Brain microvascular endothelial cell (primary cell): ENCODE results near the gene CELF2.

Experiments
- DNase-seq: peaks from one replicate; pipeline ENCODE4 v3.0.0-alpha.2; 2020
- H3K27ac ChIP-seq: fragments of 250-450 bp; sonication (Bioruptor Pico); 2 replicates; pipeline ENCODE4 v1.5.1; 2020; ENCODE audit warnings: mild to moderate bottlenecking, moderate library complexity
- H3K27me3 ChIP-seq: fragments of 250-450 bp; sonication (Bioruptor Pico); replicated peaks from 2 replicates; pipeline ENCODE4 v1.5.1; 2020; ENCODE audit warnings: mild to moderate bottlenecking
- H3K36me3 ChIP-seq: fragments of 250-450 bp; sonication (Bioruptor Pico); replicated peaks from 2 replicates; pipeline ENCODE4 v1.5.1; 2020; ENCODE audit warnings: mild to moderate bottlenecking
- H3K4me3 ChIP-seq: 2 replicates; pipeline ENCODE4 v1.5.1; 2011; ENCODE audit warnings: low read depth, mild to moderate bottlenecking, control low read depth, low read length, moderate library complexity
- in situ Hi-C: cut with HindIII; loops from 2 replicates; pipeline ENCODE4 v1.10.0; 2017; ENCODE audit warnings: low sequenced_read_pairs, low pct_ligation_motif_present
- TF ChIP-seq, protein P1 (sequence below): IDR thresholded peaks from 2 replicates; pipeline ENCODE4 v1.5.1; 2011; ENCODE audit warnings: low read depth, mild to moderate bottlenecking, moderate library complexity, low read length, control low read depth, inconsistent platforms; ENCODE audit errors: missing control alignments

Gene CELF2

DNA sequence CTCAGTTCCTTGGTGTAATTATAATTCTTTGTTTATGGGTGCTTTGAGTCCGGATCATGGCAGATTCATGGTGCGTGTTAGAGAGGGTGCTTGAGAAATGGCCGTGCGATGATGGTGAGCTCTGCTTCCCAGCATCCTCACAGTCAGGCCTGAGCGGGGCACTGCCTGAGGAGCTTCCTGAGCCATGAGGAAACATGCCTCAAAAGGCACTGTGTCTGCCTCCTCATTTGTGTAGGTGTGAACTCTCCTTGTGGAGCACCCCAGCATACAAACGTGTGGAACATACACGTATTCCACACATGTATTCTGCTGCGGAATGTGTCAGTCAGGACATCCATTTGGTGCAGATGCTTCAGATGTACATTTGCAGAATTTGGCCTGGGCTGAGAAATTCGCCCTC, 205.4 kb downstream of the CELF2 start:
- TF ChIP-seq, protein P1, sequence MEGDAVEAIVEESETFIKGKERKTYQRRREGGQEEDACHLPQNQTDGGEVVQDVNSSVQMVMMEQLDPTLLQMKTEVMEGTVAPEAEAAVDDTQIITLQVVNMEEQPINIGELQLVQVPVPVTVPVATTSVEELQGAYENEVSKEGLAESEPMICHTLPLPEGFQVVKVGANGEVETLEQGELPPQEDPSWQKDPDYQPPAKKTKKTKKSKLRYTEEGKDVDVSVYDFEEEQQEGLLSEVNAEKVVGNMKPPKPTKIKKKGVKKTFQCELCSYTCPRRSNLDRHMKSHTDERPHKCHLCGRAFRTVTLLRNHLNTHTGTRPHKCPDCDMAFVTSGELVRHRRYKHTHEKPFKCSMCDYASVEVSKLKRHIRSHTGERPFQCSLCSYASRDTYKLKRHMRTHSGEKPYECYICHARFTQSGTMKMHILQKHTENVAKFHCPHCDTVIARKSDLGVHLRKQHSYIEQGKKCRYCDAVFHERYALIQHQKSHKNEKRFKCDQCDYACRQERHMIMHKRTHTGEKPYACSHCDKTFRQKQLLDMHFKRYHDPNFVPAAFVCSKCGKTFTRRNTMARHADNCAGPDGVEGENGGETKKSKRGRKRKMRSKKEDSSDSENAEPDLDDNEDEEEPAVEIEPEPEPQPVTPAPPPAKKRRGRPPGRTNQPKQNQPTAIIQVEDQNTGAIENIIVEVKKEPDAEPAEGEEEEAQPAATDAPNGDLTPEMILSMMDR = no peak
- H3K27me3 ChIP-seq = no peaks in the 10 kb centered on the region
- DNase-seq = no peak
- in situ Hi-C loops = no loop called here
- H3K4me3 ChIP-seq = no peak overlapping the region
- no peaks in the 10 kb centered on the region for H3K36me3 ChIP-seq
- no peak overlapping the region for H3K27ac ChIP-seq

DNA sequence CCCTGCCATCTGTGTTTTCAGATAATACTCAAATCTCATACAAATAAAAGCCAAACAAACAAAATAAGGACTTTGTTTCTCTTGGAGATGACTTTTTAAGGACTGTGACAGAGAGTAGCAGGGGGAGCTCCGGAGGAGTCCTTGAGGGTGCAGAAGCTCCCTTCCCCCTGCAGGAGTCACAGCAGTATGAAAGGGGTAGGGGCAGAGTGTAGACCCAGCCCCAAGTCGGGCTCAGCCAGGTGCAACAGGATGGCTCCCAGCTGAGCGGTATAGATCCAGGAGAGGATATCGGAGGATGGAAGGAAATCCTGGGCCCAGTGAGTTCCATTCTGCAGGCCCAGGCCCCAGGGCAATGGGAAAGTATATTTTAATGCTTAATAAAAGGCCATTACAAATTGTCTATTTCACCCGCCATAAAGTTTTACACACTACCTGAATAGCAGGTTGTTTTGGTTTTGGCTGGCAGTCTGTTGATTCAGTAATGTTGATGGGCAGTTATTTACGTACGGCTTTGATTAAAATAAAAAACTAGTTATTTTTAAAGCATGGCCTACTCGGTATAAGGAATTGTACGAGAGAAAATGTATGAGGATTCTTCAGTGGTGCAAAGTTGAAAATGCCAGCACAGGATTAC, 206.0 kb downstream of the CELF2 start:
- Histone ChIP-seq H3K4me3 (no peak overlapping the region), H3K27me3 (no peaks in the 10 kb centered on the region), H3K27ac (no peak overlapping the region), H3K36me3 (no peaks in the 10 kb centered on the region)
- TF ChIP-seq, protein P1 = no peak
- in situ Hi-C loops = no loop called here
- DNase-seq = no peak

DNA sequence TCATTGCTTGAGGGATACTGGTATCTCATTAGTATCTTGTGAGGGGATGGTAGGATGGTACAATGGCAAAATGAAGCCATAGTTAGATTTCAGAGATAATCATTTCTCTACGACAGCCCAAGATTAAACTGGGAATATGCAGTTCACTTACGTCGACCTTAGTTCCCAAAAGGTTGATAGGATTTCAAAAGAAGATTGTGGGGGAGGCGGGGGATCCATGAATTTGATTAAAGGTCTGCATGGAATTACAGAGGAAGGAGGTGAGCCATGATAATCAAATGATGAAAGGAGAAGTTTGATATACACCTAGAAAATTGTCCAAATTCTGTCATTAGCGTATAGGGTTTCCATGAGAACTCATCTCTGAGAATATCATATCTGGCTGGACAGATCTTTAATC, 206.6 kb downstream of the CELF2 start:
- Histone ChIP-seq H3K4me3 (no peak overlapping the region), H3K27ac (no peak overlapping the region), H3K36me3 (no peaks in the 10 kb centered on the region), H3K27me3 (no peaks in the 10 kb centered on the region)
- TF ChIP-seq, protein P1 = no peak
- no peak for DNase-seq
- in situ Hi-C loops = no loop called here

DNA sequence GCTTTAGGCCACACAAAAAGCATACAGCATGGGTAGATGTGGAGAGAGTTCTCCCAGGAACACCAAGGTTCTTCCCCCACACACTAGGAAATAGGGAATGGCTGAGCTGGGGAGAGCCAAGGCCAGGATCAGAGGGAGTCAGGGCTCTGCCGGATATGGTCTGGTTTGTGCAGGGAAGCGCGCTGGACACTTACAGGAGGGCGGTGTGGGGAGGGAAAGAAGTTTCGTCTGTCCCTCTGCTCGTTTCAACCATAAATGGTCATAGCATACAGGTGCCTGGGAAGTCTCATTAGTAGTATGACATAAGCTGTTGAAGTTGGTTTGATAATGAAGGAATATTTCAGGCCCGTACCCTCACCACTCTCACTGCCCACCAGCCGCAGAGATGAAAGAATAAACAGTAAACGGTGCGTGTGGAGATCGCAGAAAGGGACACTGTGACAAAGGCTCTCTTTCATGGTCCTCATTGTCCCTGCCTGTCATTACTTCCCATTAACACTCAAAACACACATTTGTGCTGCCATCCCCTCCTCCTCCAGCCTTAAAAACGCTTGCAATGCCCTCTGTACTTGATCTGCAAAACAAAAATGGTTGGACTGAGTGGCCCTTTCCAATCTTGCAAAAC, 207.2 kb downstream of the CELF2 start:
- Histone ChIP-seq H3K36me3 (no peaks in the 10 kb centered on the region), H3K27ac (no peak overlapping the region), H3K27me3 (no peaks in the 10 kb centered on the region), H3K4me3 (no peak overlapping the region)
- no peak for DNase-seq
- TF ChIP-seq, protein P1 = no peak
- in situ Hi-C loops = no loop called here

DNA sequence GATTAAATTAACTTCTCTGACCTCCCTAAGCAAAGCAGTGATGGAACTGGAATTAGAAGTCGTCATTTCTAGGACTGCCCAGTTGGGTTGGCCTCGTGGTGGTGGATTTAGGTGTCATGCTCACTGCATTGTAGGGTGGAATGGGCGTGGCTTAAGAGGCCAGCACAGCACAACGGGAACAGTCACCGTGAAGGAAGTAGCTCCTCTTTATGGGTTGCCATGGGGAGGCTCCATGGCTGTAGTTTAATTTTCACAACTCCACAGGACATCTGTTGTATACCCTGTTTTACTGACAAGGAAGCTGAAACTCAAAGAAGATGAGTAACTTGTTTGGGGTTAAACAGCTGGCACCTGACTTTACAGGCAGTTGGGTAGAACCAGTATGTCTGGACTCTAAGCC, 208.3 kb downstream of the CELF2 start:
- no peak for DNase-seq
- TF ChIP-seq, protein P1 = no peak
- no peaks in the 10 kb centered on the region for H3K27me3 ChIP-seq
- H3K36me3 ChIP-seq = no peaks in the 10 kb centered on the region
- H3K27ac ChIP-seq = no peak overlapping the region
- in situ Hi-C loops = no loop called here
- H3K4me3 ChIP-seq = no peak overlapping the region

DNA sequence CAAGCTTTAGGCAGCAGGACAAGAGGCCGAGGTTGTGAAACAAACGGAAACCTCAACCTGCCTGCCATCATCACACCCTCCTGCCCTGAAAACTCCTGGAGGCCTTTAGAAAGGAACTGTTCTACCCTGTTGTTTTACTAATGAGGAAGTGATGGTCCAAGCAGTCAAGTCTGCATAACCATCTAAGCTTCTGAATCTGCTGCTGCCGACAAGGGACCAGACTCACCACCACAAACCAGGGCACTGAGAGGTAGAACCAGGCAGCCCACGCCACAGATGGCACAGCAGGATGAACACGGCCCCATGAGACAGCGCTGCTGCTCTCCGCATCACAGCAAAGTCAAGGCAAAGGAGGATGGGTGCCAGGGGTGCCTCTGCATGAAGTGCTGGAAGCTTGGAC, 209.4 kb downstream of the CELF2 start:
- Histone ChIP-seq H3K36me3 (no peaks in the 10 kb centered on the region), H3K27me3 (no peaks in the 10 kb centered on the region), H3K27ac (no peak overlapping the region), H3K4me3 (no peak overlapping the region)
- DNase-seq = no peak
- TF ChIP-seq, protein P1 = no peak
- in situ Hi-C loops = no loop called here
